GM21381 (cell line): ENCODE results near the gene USP24.
A peak's percentile ranks its signal among the peaks of the same experiment; 100 is the strongest.
"Not testable (repeated sequence)": the region's sequence is repeated elsewhere in the genome, so short reads cannot be mapped to it uniquely, and the experiment has no call there.

Source experiments
- ATAC-seq: cut with Tn5 transposase; IDR thresholded peaks from one replicate; pipeline ENCODE4 v1.9.1; 2021; ENCODE audit warnings: mild to moderate bottlenecking, moderate library complexity; ENCODE audit not compliant: unreplicated experiment

The USP24 gene

GRCh38 chr1:55129194-55129728 lies 85.9 kb downstream of the USP24 start:
- no peak for ATAC-seq

DNA sequence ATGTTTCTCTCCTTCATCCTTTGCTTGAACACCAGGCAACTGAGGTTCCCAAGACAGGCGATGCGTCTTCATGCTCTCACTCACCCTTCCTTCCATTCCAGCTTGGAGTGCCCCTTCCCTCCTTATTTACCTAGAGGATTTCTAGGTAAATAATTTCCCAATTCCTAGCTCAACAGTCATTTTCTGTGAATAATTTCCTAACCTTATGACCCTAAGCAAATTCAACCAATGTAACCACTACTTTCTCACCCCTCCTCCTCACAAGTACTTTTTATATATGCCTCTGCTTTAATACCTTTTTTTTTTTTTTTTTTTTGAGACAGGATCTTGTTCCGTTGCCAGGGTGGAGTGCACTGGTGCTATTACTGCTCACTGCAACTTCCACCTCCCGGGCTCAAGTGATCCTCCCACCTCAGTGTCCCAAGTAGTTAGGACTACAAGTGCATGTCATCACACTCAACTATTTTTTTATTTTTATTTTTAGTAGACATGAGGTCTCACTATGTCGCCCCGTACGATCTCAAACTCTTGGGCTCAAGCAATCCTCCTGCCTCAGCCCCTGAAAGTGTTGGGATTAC lies 86.7 kb downstream of the USP24 start:
- no peak for ATAC-seq

- peak; percentile 72 for ATAC-seq
Measured at GRCh38 chr1:55127827-55128343, 87.3 kb downstream of the USP24 start.

- no peak for ATAC-seq
Measured at GRCh38 chr1:55124470-55124869, 90.7 kb downstream of the USP24 start.

DNA sequence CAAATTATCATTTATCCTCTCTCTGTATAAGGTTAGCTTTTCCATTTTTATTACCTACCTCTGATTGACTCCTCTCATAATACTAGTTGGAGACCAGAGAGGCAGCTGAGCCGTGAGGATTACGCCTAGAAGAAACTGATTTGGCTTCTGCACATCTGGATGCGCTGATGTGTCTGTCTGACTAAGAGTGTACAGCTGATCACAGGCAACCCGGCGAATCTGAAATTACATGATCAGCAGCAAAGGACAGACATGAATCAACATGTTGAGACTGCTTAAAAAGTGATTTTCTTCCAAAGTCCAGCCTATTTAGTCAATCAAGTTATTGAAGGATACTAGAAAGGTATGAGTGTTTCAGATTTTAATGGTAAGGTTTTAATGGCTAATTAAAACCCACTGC lies 94.6 kb downstream of the USP24 start:
- ATAC-seq, result no peak

DNA sequence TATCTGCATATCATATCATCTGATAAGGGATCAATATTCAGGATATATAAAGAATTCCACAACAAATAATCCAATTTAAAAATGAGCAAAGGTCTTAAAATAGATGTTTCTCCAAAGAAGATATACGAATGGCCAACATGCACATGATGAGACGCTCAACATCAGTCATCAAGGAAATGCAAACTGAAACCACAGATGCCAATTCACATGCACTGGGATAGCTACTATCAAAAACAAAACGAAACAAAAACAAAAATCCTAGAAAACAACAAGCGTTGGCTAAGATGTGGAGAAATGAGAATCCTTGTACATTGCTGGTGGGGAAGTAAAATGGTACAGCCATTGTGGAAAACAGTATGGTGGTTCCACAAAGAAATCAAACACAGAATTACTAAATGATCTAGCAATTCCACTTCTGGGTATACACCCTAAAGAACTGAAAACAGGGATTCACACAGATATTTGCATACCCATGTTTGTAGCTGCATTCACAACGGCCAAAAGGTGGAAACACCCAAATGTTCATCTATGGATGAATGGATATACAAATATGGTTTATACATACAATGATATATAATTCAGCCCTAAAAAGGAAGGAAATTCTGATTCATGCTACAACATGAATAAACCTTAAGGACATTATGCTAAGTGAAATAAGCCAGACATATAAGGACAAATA lies 96.4 kb downstream of the USP24 start:
- ATAC-seq, result no peak

DNA sequence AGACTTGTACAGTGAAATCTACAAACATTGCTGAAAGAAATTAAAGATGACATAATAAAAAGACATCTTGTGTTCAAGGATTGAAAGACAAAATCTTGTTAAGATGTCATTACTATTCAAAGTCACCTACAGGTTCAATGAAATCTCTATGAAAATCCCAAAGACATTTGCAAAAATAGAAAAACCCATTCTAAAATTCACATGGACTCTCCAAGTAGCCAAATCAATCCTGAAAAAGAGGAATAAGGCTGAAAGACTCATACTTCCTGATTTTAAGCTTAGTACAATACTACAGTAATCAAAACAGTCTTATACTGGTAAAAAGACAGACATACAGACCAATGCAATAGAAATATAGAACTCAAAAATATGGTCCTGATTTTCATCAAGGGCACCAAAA lies 97.2 kb downstream of the USP24 start:
- ATAC-seq, result no peak

GRCh38 chr1:55109005-55109404 lies 106.2 kb downstream of the USP24 start:
- not testable (repeated sequence) for ATAC-seq

- no peak for ATAC-seq
Measured at GRCh38 chr1:55107101-55107500, 108.1 kb downstream of the USP24 start.

- ATAC-seq, result no peak
Measured at GRCh38 chr1:55103891-55104290, 111.3 kb downstream of the USP24 start.

DNA sequence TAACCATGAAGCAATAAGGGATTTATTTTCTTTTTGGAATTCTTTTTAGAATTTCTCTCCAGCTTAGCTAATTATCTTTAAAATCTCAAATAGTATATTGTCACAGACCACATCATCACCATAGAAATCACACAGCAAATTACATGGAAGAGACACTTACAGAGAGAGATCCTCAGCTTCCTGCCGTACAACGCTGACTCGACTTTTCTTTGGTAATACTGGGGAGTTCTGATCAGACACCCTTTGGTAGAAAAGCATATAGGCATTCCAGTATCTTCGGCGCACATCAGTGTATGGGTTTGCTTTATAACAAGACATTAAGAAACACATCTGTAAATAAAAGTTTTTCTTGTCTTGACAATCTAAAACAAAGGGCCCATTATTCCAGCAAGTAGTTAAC lies 120.1 kb downstream of the USP24 start:
- no peak for ATAC-seq

GRCh38 chr1:55092475-55092874 lies 122.7 kb downstream of the USP24 start:
- no peak for ATAC-seq

DNA sequence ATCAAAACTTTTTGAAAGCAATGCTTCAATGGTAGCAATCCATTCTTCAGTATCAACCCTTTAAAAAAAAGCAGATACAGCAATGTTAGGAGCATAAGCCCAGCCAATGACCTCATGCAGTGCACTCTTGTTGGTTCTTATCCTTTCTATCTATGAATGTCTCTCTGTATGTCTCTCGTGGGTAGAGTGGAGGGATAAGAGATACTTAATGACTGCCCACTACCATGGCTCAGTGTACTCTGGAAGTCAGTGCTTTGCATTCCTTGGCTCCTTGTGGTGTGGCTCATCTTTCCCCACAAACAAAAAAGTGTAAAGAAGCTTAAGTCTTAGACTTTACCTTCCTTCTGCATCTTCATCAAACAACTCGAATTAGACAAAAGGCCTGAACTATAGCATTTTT lies 125.5 kb downstream of the USP24 start:
- no peak for ATAC-seq

DNA sequence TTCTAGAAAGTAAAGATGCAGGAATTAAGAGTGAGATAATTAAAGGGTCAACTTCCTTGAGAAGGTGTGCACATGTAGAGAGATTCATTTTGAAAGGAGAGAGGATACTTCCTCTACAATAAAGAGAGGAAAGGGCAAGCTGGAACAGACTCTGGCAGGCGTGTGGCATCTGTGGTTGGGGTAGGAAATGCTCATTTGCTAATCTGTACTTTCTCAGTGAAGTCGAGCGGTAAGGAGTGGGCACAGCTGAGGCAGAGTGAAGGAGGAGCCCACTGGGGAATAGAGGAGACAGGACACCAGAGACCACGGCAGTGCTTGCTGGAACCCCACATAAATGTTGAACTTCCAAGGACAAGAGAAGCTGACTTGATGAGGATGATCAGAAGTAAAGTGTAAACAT lies 126.8 kb downstream of the USP24 start:
- no peak for ATAC-seq

- ATAC-seq, result no peak
Measured at GRCh38 chr1:55087439-55087838, 127.7 kb downstream of the USP24 start.

DNA sequence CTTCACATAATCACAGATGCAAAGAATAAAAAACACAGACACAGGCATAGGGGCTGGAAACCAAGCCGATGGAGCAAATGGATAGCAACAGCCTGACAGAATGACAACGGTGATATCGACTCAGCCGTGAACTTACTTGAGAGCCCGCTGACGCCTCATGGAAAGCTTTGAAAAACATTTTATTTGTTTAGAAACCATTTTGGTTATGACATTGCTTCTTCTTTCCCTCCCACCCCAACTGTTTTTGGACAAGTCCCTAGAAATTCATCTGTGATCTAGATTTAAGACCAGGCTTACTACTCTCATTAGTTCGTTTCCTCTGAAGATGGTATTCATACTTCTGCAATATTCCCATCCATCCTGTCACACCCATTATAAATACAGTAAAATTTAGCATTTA lies 130.9 kb downstream of the USP24 start:
- ATAC-seq, result no peak

GRCh38 chr1:55081905-55082296 lies 133.3 kb downstream of the USP24 start:
- no peak for ATAC-seq

GRCh38 chr1:55081188-55081904 lies 133.8 kb downstream of the USP24 start:
- no peak for ATAC-seq

- no peak for ATAC-seq
Measured at GRCh38 chr1:55079651-55080050, 135.5 kb downstream of the USP24 start.

DNA sequence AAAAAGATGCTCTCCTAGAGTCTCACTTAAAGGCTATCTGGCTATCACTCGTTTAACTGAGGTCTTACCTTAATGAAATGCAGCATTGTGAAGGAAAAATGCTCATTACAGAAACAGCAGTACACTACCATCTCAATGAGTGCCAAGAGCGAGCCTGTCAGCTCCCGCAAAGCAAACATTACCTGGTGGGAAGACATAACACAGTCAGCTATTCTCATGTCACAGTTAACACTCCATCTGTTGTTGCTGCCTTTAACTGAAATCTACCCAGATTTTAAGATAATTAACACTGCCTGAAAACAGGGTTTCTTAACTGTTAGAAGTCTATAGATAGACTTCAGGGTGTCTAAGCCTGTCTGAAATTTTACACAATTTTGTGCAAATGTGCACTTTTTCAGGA lies 136.7 kb downstream of the USP24 start:
- no peak for ATAC-seq

- no peak for ATAC-seq
Measured at GRCh38 chr1:55076356-55076755, 138.8 kb downstream of the USP24 start.

GRCh38 chr1:55074455-55074854 lies 140.7 kb downstream of the USP24 start:
- no peak for ATAC-seq
